ENCODE data around the gene MDN1. TPM values are rescaled to one million over a fixed set of nuclear protein-coding genes. Genes with fewer than 3 reads are reported as not detected.

The MDN1 gene
- total RNA-seq, 1 experiment from 2014 or later = 53.6 TPM

DNA sequence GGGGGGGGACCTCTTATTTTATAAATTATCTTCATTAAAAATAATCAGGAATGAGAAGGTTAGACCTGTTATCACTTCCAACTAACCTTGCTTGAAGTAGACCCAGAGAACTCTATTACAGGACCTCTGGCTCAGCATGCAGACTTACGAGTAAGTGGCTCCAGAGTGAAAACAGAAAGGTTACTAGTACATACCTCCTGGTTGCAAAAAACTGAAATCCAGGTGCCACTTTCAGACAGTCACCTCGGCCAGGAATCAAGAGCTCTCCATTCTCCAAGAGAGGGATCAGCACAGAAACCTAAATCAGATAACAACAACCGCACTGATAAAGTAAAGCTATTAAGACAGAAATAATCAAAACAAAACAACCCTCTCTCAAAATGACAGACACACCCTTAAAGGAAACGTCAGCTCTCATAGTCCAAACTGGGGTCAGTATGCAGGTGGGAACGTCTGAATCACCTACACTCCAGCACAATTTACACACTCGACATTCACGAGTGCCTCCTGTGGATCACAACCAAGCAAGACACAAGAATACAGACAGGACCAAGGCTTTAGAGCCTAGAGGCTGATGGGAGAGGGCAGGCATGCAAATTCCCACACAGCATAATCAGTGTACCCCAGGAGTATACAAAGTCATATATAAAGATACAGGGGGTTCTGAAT, 31.8 kb downstream of the MDN1 start:
- POLR2A ChIA-PET = no interaction called here
- CTCF ChIA-PET = no interaction called here
- intact Hi-C loops (cut with micrococcal nuclease) = no loop called here
- Histone ChIP-seq H2AFZ (ENCODE audit: low read depth, low read length, poor library complexity, severe bottlenecking) (no peak overlapping the region), H3K27ac (ENCODE audit: low read depth, low read length) (no peak overlapping the region), H4K20me1 (ENCODE audit: insufficient read depth) (no peaks in the 10 kb centered on the region), H3K4me3 (replicated peaks in 1 of 2; ENCODE audit: low read depth in 1 of 2, low read length in 2 of 2) (no peak overlapping the region), H3K4me1 (ENCODE audit: control insufficient read depth in 1 of 2, insufficient read depth in 2 of 2, low read length in 2 of 2) (no peaks in the 10 kb centered on the region), H3K36me3 (ENCODE audit: control insufficient read depth in 1 of 2, insufficient read depth in 2 of 2, low read length in 2 of 2) (peaks cover 27 to 68% of the 10 kb centered on the region in 2 experiments), H3K79me2 (ENCODE audit: insufficient read depth, low read length) (peaks cover 25% of the 10 kb centered on the region), H3K27me3 (ENCODE audit: insufficient read depth, low read length) (no peaks in the 10 kb centered on the region), H3K9me2 (ENCODE audit: insufficient read depth) (no peaks in the 10 kb centered on the region), H3K9ac (ENCODE audit: low read length) (no peak overlapping the region), H3K4me2 (ENCODE audit: low read length) (no peak overlapping the region), H3K9me3 (ENCODE audit: control insufficient read depth in 1 of 2, insufficient read depth in 1 of 2, low read depth in 1 of 2, low read length in 2 of 2) (no peaks in the 10 kb centered on the region)
- no peak for DNase-seq (ENCODE audit: low read depth, low spot score)
- ATAC-seq = no peak
- RAD21 ChIA-PET (ENCODE audit: low non-redundant PET in 1 of 2, low total read pairs in 2 of 2, uncharacterized antibody in 2 of 2, unreplicated experiment in 2 of 2) = no interaction called here
- BruUV-seq (replicated peaks) = no TSS peak
- TF ChIP-seq POLR2AphosphoS5 (IDR thresholded peaks at IDR 0.05; ENCODE audit: low read depth, low read length) = no peak
- TF ChIP-seq EGR1 (IDR thresholded peaks at IDR 0.05; ENCODE audit: low read depth) = no peak
- no peak for TF ChIP-seq SIN3A (IDR thresholded peaks at IDR 0.05; ENCODE audit: low read depth)
- TF ChIP-seq POLR2A (IDR thresholded peaks at IDR 0.05; ENCODE audit: borderline replicate concordance, extremely low read depth, insufficient read depth, insufficient read length) = no peak
- TF ChIP-seq ZNF274 (IDR thresholded peaks at IDR 0.05; ENCODE audit: low read depth, low read length) = no peak
- TF ChIP-seq, protein P1, sequence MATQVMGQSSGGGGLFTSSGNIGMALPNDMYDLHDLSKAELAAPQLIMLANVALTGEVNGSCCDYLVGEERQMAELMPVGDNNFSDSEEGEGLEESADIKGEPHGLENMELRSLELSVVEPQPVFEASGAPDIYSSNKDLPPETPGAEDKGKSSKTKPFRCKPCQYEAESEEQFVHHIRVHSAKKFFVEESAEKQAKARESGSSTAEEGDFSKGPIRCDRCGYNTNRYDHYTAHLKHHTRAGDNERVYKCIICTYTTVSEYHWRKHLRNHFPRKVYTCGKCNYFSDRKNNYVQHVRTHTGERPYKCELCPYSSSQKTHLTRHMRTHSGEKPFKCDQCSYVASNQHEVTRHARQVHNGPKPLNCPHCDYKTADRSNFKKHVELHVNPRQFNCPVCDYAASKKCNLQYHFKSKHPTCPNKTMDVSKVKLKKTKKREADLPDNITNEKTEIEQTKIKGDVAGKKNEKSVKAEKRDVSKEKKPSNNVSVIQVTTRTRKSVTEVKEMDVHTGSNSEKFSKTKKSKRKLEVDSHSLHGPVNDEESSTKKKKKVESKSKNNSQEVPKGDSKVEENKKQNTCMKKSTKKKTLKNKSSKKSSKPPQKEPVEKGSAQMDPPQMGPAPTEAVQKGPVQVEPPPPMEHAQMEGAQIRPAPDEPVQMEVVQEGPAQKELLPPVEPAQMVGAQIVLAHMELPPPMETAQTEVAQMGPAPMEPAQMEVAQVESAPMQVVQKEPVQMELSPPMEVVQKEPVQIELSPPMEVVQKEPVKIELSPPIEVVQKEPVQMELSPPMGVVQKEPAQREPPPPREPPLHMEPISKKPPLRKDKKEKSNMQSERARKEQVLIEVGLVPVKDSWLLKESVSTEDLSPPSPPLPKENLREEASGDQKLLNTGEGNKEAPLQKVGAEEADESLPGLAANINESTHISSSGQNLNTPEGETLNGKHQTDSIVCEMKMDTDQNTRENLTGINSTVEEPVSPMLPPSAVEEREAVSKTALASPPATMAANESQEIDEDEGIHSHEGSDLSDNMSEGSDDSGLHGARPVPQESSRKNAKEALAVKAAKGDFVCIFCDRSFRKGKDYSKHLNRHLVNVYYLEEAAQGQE (IDR thresholded peaks at IDR 0.05; ENCODE audit: low read depth) = no peak
- TF ChIP-seq, protein P2, sequence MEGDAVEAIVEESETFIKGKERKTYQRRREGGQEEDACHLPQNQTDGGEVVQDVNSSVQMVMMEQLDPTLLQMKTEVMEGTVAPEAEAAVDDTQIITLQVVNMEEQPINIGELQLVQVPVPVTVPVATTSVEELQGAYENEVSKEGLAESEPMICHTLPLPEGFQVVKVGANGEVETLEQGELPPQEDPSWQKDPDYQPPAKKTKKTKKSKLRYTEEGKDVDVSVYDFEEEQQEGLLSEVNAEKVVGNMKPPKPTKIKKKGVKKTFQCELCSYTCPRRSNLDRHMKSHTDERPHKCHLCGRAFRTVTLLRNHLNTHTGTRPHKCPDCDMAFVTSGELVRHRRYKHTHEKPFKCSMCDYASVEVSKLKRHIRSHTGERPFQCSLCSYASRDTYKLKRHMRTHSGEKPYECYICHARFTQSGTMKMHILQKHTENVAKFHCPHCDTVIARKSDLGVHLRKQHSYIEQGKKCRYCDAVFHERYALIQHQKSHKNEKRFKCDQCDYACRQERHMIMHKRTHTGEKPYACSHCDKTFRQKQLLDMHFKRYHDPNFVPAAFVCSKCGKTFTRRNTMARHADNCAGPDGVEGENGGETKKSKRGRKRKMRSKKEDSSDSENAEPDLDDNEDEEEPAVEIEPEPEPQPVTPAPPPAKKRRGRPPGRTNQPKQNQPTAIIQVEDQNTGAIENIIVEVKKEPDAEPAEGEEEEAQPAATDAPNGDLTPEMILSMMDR (IDR thresholded peaks at IDR 0.05 in 2 of 3, conservative IDR thresholded peaks at IDR 0.05 in 1 of 3; ENCODE audit: borderline replicate concordance in 1 of 3, insufficient read depth in 1 of 3, low read depth in 2 of 3, low read length in 2 of 3) = no peak
- TF ChIP-seq SP1 (IDR thresholded peaks at IDR 0.05; ENCODE audit: low read depth) = no peak
- TF ChIP-seq, protein P3, sequence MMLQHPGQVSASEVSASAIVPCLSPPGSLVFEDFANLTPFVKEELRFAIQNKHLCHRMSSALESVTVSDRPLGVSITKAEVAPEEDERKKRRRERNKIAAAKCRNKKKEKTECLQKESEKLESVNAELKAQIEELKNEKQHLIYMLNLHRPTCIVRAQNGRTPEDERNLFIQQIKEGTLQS (IDR thresholded peaks at IDR 0.05) = no peak
- TF ChIP-seq YY1 (IDR thresholded peaks at IDR 0.05; ENCODE audit: extremely low read depth, insufficient replicate concordance, low read depth, low read length) = no peak
- no peak for TF ChIP-seq TCF7L2 (IDR thresholded peaks at IDR 0.05; ENCODE audit: borderline replicate concordance, extremely low read depth, insufficient read depth, insufficient read length)
- TF ChIP-seq EZH2phosphoT487 (IDR thresholded peaks at IDR 0.05; ENCODE audit: borderline replicate concordance) = no peak
- no peak for TF ChIP-seq JUND (IDR thresholded peaks at IDR 0.05)
- TF ChIP-seq, protein P4, sequence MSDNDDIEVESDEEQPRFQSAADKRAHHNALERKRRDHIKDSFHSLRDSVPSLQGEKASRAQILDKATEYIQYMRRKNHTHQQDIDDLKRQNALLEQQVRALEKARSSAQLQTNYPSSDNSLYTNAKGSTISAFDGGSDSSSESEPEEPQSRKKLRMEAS (IDR thresholded peaks at IDR 0.05) = no peak
- TF ChIP-seq EZH2 (IDR thresholded peaks at IDR 0.05) = no peak
- TF ChIP-seq CBX3 (IDR thresholded peaks at IDR 0.05; ENCODE audit: low read depth) = no peak
